ENCODE data around the gene NRG2. TPM values are rescaled to one million over a fixed set of nuclear protein-coding genes. Genes with fewer than 3 reads are reported as not detected.

Gene NRG2
- total and polyA plus RNA-seq, 2 of the 4 experiments (the other 2 are of a cell fraction), result 0.18 TPM; not detected in 1

DNA sequence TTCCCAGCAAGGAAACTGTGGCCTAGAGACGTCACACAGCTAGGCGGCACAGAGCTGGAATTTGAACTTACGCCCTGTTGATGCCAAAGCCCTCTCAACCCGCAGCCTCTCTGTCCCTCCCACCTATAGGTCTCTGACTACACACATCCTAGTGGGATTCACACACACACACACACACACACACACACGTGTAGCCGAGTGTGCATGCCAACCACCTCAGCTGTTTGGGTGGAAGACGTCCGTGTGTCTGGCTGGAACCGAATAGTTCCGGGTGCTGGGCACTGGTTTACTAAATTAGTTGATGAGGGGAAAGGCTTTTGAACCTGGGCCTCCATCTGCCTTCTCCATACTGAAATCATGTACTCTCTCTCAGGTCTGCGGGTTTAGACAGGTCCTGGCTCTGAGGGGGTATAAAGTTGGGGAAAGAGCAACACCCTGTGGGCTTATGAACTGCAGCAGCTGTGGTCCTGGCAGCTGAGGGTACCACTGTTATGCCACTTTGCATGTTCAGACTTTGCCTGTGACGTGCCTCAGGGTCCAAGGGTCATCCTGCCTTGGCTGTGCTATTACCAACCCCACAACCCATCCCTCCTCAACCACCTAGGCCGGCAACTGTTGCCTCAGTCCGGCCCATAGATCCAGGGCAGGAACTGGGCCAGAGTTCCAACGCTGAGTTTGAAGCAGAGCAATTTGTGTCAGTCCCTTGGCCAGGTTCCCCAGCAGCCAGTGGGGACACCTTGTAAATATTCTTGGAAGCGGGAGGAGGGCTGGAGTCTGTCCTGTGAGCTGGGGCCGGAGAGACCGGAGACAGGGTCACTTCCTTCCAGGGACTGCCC, 197.0 kb downstream of the NRG2 start:
- no peak overlapping the region for H2BK5ac ChIP-seq (ENCODE audit: low read depth, low read length, poor library complexity, severe bottlenecking)
- H3K79me1 ChIP-seq (ENCODE audit: low read depth in 1 of 2, low read length in 2 of 2), result no peaks in the 10 kb centered on the region
- in situ Hi-C loops (cut with MboI; ENCODE audit: low sequenced_read_pairs) (no loop called here), dilution Hi-C loops (cut with HindIII; ENCODE audit: low sequenced_read_pairs, unreplicated experiment) (no loop called here), intact Hi-C loops (cut with micrococcal nuclease) (loop anchor here (10.0 kb wide), 1 partner anchor 211 kb away; no protein-coding TSS in a partner anchor)
- H4K8ac ChIP-seq (ENCODE audit: low read depth in 2 of 2, low read length in 2 of 2), result no peak overlapping the region
- H3K4me1 ChIP-seq (ENCODE audit: control insufficient read depth, insufficient read depth, low read length), result no peaks in the 10 kb centered on the region
- H3K4ac ChIP-seq (ENCODE audit: low read depth, low read length), result no peak overlapping the region
- no peak for ATAC-seq (ENCODE audit: low read depth)
- DNase-seq, result no peak
- no peak overlapping the region for H3K4me2 ChIP-seq (ENCODE audit: low read depth, low read length)
- WGBS, 2 experiments (ENCODE audit: extremely low coverage in 2 of 2, insufficient read length in 1 of 2), result 61% methylated on average over 5 of the region's 18 CpGs; no CpG with 5 or more reads in 1 of the 2 experiments
- no peaks in the 10 kb centered on the region for H3K9me1 ChIP-seq (ENCODE audit: insufficient read depth, low read length)
- CTCF ChIA-PET, result interaction anchor here (1.2 kb wide), 1 partner anchor 58 kb away, joined by 4 read pairs; no protein-coding TSS in a partner anchor
- no peaks in the 10 kb centered on the region; the same call in 1 of the 2 replicates for H4K20me1 ChIP-seq (ENCODE audit: insufficient read depth, low read length)
- no peak overlapping the region for H3K14ac ChIP-seq (replicated peaks; ENCODE audit: low read depth, low read length)
- no peak overlapping the region for H3K9ac ChIP-seq (ENCODE audit: low read depth, low read length)
- H3K23ac ChIP-seq (ENCODE audit: low read depth, low read length), result no peak overlapping the region
- no peak overlapping the region for H2BK20ac ChIP-seq (ENCODE audit: low read depth, low read length)
- no peak overlapping the region for H2BK15ac ChIP-seq (ENCODE audit: low read depth, low read length)
- no peaks in the 10 kb centered on the region for H3K9me3 ChIP-seq (ENCODE audit: control insufficient read depth, insufficient read depth, low read length)
- no peaks in the 10 kb centered on the region for H3K36me3 ChIP-seq (ENCODE audit: control insufficient read depth, insufficient read depth, low read length)
- no peak overlapping the region for H2BK120ac ChIP-seq (ENCODE audit: low read depth, low read length)
- H3K4me3 ChIP-seq (ENCODE audit: insufficient read depth, low read depth, low read length), result no peak overlapping the region
- peaks cover 64% of the 10 kb centered on the region for H3K27me3 ChIP-seq (ENCODE audit: control insufficient read depth, insufficient read depth, low read length)
- H4K5ac ChIP-seq (ENCODE audit: low read depth, low read length), result no peak overlapping the region
- H2AK5ac ChIP-seq (ENCODE audit: low read depth, low read length), result no peak overlapping the region
- no peak overlapping the region for H2AK9ac ChIP-seq (replicated peaks; ENCODE audit: low read depth, low read length, poor library complexity)
- H3K18ac ChIP-seq (ENCODE audit: low read depth, low read length), result no peak overlapping the region
- H3K56ac ChIP-seq (ENCODE audit: extremely low read depth, insufficient read depth, low read length), result no peak overlapping the region
- no TSS peak for BruUV-seq (replicated peaks)
- no peak overlapping the region for H4K91ac ChIP-seq (ENCODE audit: insufficient read depth, low read depth, low read length)
- H2AFZ ChIP-seq (replicated peaks; ENCODE audit: low read length, poor library complexity), result no peak overlapping the region
- H3K27ac ChIP-seq (ENCODE audit: insufficient read depth, low read length), result no peak overlapping the region
- POLR2A ChIA-PET (ENCODE audit: unreplicated experiment), result no interaction called here
- TF ChIP-seq RFX5 (IDR thresholded peaks at IDR 0.05; ENCODE audit: low read depth, low read length), result no peak
- TF ChIP-seq NFE2L2 (IDR thresholded peaks at IDR 0.05; ENCODE audit: low read depth, low read length), result no peak
- TF ChIP-seq RAD21 (IDR thresholded peaks at IDR 0.05; ENCODE audit: low read length), result no peak
- no peak for TF ChIP-seq CEBPB (IDR thresholded peaks at IDR 0.05; ENCODE audit: low read depth, low read length)
- TF ChIP-seq POLR2A (IDR thresholded peaks at IDR 0.05; ENCODE audit: low read depth, low read length), result no peak
- no peak for TF ChIP-seq CTCF (conservative IDR thresholded peaks at IDR 0.05; ENCODE audit: low read depth, low read length)
- TF ChIP-seq SMC3 (IDR thresholded peaks at IDR 0.05; ENCODE audit: low read depth, low read length), result no peak
- no peak for TF ChIP-seq RCOR1 (IDR thresholded peaks at IDR 0.05; ENCODE audit: insufficient replicate concordance, low read length)
- TF ChIP-seq MAZ (IDR thresholded peaks at IDR 0.05; ENCODE audit: borderline replicate concordance, low read depth, low read length), result no peak
- no peak for TF ChIP-seq MXI1 (IDR thresholded peaks at IDR 0.05; ENCODE audit: borderline replicate concordance, low read depth, low read length)
- TF ChIP-seq MAFK (IDR thresholded peaks at IDR 0.05; ENCODE audit: low read depth, low read length), result no peak
- TF ChIP-seq, protein P1, sequence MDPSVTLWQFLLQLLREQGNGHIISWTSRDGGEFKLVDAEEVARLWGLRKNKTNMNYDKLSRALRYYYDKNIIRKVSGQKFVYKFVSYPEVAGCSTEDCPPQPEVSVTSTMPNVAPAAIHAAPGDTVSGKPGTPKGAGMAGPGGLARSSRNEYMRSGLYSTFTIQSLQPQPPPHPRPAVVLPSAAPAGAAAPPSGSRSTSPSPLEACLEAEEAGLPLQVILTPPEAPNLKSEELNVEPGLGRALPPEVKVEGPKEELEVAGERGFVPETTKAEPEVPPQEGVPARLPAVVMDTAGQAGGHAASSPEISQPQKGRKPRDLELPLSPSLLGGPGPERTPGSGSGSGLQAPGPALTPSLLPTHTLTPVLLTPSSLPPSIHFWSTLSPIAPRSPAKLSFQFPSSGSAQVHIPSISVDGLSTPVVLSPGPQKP (IDR thresholded peaks at IDR 0.05; ENCODE audit: borderline replicate concordance, low read depth, low read length), result no peak
- no peak for TF ChIP-seq BHLHE40 (IDR thresholded peaks at IDR 0.05; ENCODE audit: low read depth, low read length)
- TF ChIP-seq FOS (IDR thresholded peaks at IDR 0.05; ENCODE audit: low read depth, low read length), result no peak
- TF ChIP-seq CHD1 (IDR thresholded peaks at IDR 0.05; ENCODE audit: low read depth, low read length), result no peak

Measured in IMR-90 (cell line).